BLaER1 (cell line): ENCODE data around the gene OSBPL5.

Source experiments
- H3K27ac ChIP-seq: shearing (Covaris generic); formaldehyde crosslinking; 2 replicates; pipeline ENCODE4 v1.8.1; 2022
- H3K27me3 ChIP-seq: shearing (Covaris generic); formaldehyde crosslinking; 2 replicates; pipeline ENCODE4 v1.8.1; 2022
- H3K36me3 ChIP-seq: shearing (Covaris generic); formaldehyde crosslinking; 2 replicates; pipeline ENCODE4 v1.8.1; 2022
- H3K4me1 ChIP-seq: shearing (Covaris generic); formaldehyde crosslinking; 2 replicates; pipeline ENCODE4 v1.8.1; 2022
- H3K4me2 ChIP-seq: shearing (Covaris generic); formaldehyde crosslinking; 2 replicates; pipeline ENCODE4 v1.8.1; 2022
- H3K4me3 ChIP-seq: shearing (Covaris generic); formaldehyde crosslinking; 2 replicates; pipeline ENCODE4 v1.8.1; 2022
- H3K9ac ChIP-seq: shearing (Covaris generic); formaldehyde crosslinking; 2 replicates; pipeline ENCODE4 v1.8.1; 2022
- H3K9me3 ChIP-seq: shearing (Covaris generic); formaldehyde crosslinking; 2 replicates; pipeline ENCODE4 v1.8.1; 2022
- H4K20me1 ChIP-seq: shearing (Covaris generic); formaldehyde crosslinking; 2 replicates; pipeline ENCODE4 v1.8.1; 2022
- Cebpa-rat ChIP-seq: shearing (Covaris generic); IDR thresholded peaks from 2 replicates; pipeline ENCODE4 v1.8.1; 2022

OSBPL5 gene

DNA sequence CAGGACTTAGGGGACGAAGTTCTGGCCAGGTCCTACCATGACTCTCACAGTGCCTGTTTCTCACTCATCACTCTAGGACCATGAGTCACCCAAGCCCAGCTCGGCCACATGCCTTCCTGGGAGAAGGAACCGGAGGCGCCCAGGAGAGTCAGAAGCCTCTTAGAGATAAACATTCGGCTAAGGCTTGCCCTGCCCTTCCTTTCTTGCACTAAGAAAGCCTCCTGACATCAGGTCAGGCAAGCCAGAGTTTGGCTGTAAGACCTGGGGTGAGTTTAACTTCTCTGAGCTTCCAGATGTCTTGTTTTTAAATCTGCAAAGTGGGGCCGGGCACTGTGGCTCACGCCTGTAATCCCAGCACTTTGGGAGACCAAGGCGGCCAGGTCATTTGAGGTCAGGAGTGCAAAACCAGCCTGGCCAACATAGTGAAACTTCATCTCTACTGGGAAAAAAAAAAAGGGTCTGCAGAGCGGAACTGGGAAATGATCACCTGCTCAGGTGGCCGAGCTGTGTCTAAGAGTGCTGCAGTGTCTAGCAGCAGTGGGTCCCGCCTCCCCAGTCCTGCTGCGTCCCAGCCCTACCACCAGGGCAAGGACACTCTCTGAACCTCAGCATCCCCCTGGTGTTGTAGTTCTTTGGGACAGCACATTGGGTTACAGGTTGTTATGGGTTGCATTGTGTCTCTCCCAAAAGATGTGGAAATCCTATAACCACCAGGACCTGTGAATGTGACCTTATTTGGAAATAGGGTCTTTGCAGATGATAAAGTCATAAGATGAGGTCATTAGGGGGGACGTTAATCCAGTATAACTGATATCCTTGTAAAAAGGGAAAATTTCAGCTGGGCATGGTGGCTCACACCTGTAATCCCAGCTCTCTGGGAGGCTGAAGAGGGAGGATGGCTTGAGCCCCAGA, 106.1 kb downstream of the OSBPL5 start:
- Histone ChIP-seq H3K36me3 (peaks cover 10% of the 10 kb centered on the region), H3K27ac (no peak overlapping the region), H3K4me1 (peaks cover 32% of the 10 kb centered on the region), H3K27me3 (no peaks in the 10 kb centered on the region), H3K4me2 (no peak overlapping the region), H3K9ac (no peak overlapping the region), H3K9me3 (no peaks in the 10 kb centered on the region), H4K20me1 (peaks cover 28% of the 10 kb centered on the region), H3K4me3 (no peak overlapping the region)
- TF ChIP-seq Cebpa-rat, result no peak

DNA sequence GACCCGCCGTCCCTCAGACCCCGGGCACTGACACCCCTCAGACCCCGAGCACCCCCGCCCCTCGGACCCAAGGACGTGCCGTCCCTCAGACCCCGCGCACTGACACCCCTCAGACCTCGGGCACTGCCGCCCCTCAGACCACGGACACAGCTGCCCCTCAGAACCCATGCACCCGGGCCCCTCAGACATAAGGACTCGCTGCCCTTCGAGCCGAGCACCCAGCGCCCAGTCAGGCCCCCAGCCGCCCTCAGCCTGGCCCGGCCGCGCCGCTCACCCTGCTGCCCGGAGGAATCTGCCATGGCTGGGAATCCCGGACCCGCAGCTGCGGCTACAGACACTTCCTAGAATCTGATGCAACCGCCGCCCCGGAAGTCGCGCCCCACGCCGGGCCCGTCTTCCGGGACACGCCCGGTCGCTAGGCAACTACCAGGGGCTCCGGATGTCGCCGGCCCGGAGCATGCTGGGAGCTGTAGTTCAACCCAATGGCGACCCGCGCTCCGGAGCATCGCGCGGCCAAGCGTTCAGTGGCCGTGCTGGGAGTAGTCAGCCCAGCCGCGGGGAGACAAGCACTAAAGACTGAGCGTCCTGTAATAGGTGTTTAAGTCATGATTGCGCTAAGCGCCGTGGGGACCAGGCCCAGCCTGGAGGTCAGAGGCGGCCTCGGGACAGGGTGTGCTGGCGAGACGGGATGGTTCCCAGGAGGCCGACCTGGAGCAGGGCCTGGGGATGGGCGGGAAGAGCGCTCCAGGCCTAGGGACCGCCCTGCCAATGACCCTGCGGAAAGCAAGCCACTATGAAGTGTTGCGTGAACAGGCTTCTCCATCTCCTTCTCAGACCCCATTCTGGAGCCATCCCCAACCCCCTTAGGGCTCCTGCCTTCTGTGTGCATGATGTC, 107.8 kb downstream of the OSBPL5 start, which contains the start of gene CARS1:
Gene CARS1, minus strand, starts transcription at position 355 of the 895 bp plus-strand sequence. Its CDS starts 56 bp downstream, at position 299.
- H4K20me1 ChIP-seq, result peaks cover 45% of the 10 kb centered on the region
- H3K4me1 ChIP-seq, result peaks cover 49% of the 10 kb centered on the region
- TF ChIP-seq Cebpa-rat, result peak; percentile 83
- peak within 1 kb of the TSS; percentile 96 for H3K4me2 ChIP-seq
- H3K27ac ChIP-seq, result peak within 1 kb of the TSS; percentile 96
- H3K9ac ChIP-seq, result peak within 1 kb of the TSS; percentile 96
- peak within 1 kb of the TSS; percentile 98 for H3K4me3 ChIP-seq
- peaks cover 17% of the 10 kb centered on the region for H3K36me3 ChIP-seq
- H3K27me3 ChIP-seq, result no peaks in the 10 kb centered on the region
- no peaks in the 10 kb centered on the region for H3K9me3 ChIP-seq

DNA sequence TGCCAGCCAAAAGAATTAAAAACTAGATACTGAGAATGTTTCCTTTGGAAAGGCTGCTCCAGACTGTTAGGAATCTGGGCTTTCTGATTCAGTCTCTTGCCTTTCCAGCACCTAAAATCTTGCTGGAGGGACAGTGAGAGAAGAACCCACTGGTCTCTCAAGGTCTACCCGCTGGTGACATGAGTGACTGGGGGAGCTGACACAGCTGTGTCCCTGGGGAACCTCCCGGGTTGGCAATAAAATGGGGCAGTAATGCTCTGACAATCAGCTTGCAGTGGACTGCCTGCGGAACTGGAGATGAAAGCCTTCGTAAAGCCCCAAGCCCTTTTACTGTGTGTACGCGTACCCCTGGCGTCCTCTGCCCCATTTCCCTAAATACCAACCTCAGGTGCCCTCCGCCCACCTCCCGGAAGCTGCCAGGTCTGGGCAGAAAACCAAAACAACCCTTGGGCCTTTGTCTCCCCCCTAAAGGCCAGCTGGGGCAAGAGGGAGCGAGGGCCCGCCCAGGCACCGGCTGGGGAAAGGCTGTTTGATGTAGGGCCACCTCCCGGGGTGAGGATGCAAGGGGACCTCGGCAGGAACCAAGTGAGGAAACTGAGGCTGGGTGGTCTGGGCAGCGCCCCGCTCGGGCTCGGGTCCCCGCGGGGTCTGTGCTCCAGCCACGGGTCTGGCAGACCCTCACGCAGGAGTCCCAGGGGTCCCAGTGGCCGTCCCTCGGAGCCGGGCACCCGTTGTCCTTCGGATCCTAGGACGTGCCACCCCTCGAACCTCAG, 108.6 kb downstream of the OSBPL5 start:
- Histone ChIP-seq H4K20me1 (peaks cover 53% of the 10 kb centered on the region), H3K4me2 (peak overlapping the region; percentile 96), H3K9ac (peak overlapping the region; percentile 96), H3K9me3 (no peaks in the 10 kb centered on the region), H3K4me1 (peaks cover 57% of the 10 kb centered on the region), H3K27me3 (no peaks in the 10 kb centered on the region), H3K36me3 (peaks cover 17% of the 10 kb centered on the region), H3K27ac (peak overlapping the region; percentile 96), H3K4me3 (peak overlapping the region; percentile 98)
- TF ChIP-seq Cebpa-rat, result no peak

DNA sequence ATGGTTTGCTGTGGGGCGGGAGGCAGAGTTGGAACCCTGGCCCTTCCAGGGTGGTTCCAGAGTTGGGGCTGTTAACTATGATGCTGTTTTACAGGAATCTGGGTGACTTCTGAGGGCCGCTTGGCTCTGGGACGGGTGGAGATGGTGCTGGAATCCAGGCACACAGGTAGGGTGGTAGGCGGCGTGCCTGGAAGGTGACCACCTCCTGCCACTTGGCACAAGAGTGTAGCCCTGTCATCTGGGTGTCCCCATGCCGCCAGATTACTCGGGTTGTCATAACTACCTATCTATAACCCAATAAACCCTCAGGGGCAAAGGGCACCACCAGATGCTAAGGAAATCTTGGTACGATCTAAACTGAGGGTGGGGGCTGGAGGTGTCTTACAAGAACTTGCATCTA, 109.2 kb downstream of the OSBPL5 start:
- no peaks in the 10 kb centered on the region for H3K27me3 ChIP-seq
- H3K4me1 ChIP-seq, result peaks cover 63% of the 10 kb centered on the region
- H3K36me3 ChIP-seq, result peaks cover 17% of the 10 kb centered on the region
- TF ChIP-seq Cebpa-rat, result no peak
- peak overlapping the region; percentile 96 for H3K4me2 ChIP-seq
- H3K9me3 ChIP-seq, result no peaks in the 10 kb centered on the region
- peaks cover 59% of the 10 kb centered on the region for H4K20me1 ChIP-seq
- H3K4me3 ChIP-seq, result peak overlapping the region; percentile 98
- peak overlapping the region; percentile 96 for H3K9ac ChIP-seq
- H3K27ac ChIP-seq, result peak overlapping the region; percentile 96; the same call in 1 of the 2 replicates

DNA sequence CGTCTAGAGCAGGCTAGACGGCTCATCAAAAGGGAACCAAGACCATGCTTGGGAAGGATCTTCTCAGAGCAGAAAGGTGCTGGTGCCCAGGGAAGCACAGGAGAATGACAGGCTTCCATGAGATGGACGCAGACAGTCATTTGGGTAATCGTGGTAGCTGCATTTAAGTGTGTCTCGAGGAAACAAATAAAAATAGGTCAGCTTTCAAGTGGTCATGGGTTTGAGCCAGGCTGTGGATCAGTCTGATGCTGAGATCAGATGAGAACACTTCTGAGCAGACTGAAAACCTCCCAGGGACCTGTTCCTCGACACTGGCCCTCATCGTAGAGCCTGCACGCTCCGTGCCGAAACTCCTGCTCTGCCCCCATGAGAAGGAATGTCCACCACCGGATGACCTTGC, 112.5 kb downstream of the OSBPL5 start:
- H3K27ac ChIP-seq, result no peak overlapping the region; the same call in 1 of the 2 replicates
- peak overlapping the region; percentile 62; the same call in 1 of the 2 replicates for H3K9ac ChIP-seq
- H3K36me3 ChIP-seq, result peaks cover 27% of the 10 kb centered on the region
- H3K4me1 ChIP-seq, result peaks cover 88% of the 10 kb centered on the region
- H3K4me3 ChIP-seq, result peak overlapping the region; percentile 49; the same call in 1 of the 2 replicates
- no peaks in the 10 kb centered on the region for H3K27me3 ChIP-seq
- H4K20me1 ChIP-seq, result peaks cover 92% of the 10 kb centered on the region
- no peaks in the 10 kb centered on the region for H3K9me3 ChIP-seq
- peak overlapping the region; percentile 91 for H3K4me2 ChIP-seq
- TF ChIP-seq Cebpa-rat, result no peak

DNA sequence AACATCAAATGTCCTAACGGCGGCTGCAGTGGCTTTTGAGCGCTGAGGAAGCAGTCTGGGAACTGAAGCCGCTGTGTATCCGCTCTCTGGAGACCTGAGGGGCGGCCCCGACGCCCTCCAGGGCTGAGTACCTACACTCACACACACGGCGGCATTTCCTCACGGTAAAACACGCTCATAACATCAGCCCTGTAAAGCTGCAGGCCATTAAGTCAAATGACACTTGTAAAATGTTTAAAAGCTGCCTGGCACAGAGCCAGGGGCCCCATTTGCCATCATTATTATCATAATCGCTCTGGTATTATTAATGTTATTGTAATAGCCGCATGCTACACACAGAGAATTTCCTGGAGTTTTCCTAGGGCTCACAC, 113.0 kb downstream of the OSBPL5 start:
- Histone ChIP-seq H3K36me3 (peaks cover 32% of the 10 kb centered on the region), H3K4me2 (peak overlapping the region; percentile 91)
- TF ChIP-seq Cebpa-rat, result no peak

DNA sequence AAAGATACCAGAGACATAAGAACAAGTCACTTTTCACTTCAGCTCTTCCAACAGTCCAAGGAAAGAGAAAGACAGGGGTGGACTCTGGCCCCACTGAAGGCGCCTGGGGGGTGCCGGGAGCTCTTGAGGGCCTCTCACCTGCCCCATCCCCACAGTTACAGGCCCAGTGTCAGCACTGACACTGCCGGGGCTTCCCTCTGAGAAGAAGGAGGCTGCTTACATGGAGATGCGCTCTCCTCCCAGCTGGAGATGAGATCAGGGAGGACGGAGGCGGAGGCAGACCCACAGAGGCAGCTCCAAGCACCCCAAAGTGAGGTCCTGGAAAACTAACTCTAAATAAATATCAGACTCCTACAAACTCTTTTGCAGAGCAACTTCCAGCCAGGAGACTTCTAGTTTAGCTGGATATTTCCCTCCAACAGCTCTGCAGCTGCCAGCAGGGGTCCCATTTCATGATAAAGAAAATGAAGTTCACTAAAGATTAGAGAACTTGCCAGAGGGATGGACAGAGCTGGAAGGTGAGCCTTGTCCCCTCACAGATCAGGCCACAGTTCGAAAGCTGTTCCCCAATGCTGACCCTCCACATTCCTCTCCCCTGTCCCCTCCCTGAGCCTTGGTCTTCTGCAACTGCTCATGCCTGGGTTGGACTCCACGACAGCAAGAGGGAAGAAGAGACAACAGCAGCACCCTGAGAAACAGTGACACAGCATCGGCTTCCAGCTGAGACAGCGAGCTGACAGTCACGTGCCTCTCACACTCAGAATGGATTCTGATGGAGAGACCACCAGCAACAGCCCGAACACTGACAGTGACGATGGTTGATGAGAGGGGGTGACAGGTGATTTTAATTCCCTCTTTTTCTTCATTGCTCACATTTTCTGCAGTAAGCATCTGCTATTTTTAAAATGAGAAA, 113.7 kb downstream of the OSBPL5 start:
- Histone ChIP-seq H4K20me1 (peaks cover 100% of the 10 kb centered on the region), H3K9ac (peak overlapping the region; percentile 62), H3K36me3 (peaks cover 35% of the 10 kb centered on the region), H3K9me3 (no peaks in the 10 kb centered on the region), H3K27me3 (no peaks in the 10 kb centered on the region), H3K4me3 (peak overlapping the region; percentile 49), H3K27ac (peak overlapping the region; percentile 84), H3K4me1 (peaks cover 92% of the 10 kb centered on the region), H3K4me2 (peak overlapping the region; percentile 91)
- no peak for TF ChIP-seq Cebpa-rat

More for the DNA sequence above, 113.0 kb downstream of the OSBPL5 start:
- peaks cover 91% of the 10 kb centered on the region for H3K4me1 ChIP-seq
- peak overlapping the region; percentile 62; the same call in 1 of the 2 replicates for H3K9ac ChIP-seq
- H3K27ac ChIP-seq, result peak overlapping the region; percentile 84
- no peaks in the 10 kb centered on the region for H3K27me3 ChIP-seq
- H4K20me1 ChIP-seq, result peaks cover 97% of the 10 kb centered on the region
- peak overlapping the region; percentile 49 for H3K4me3 ChIP-seq
- no peaks in the 10 kb centered on the region for H3K9me3 ChIP-seq
